Measurements from ENCODE around the gene SRP68. TPM values are rescaled to one million over a fixed set of nuclear protein-coding genes. Genes with fewer than 3 reads are reported as not detected.
"Not testable (repeated sequence)": the region's sequence is repeated elsewhere in the genome, so short reads cannot be mapped to it uniquely, and the experiment has no call there.

SRP68 gene
- total and polyA plus RNA-seq, 2 donors (not counting 1 experiment from before 2014, with no cell fraction given) = 29.6 to 82.3 TPM

GRCh38 chr17:76046064-76046463, 26.3 kb downstream of the SRP68 start:
- Histone ChIP-seq H3K9me3 (ENCODE audit: control extremely low read depth in 1 of 3, control insufficient read depth in 2 of 3, insufficient read depth in 1 of 3, low read length in 2 of 3) (no peaks in the 10 kb centered on the region), H3K27me3 (replicated peaks in 1 of 4; ENCODE audit: control extremely low read depth in 1 of 4, control insufficient read depth in 3 of 4, insufficient read depth in 4 of 4, low read length in 3 of 4) (no peaks in the 10 kb centered on the region), H3K79me2 (ENCODE audit: control insufficient read depth, insufficient read depth, low read length) (peaks cover 4% of the 10 kb centered on the region), H3K4me2 (replicated peaks; ENCODE audit: low read depth, low read length, poor library complexity, severe bottlenecking) (no peak overlapping the region), H3K4me3 (ENCODE audit: control extremely low read depth in 1 of 5, extremely low read depth in 1 of 5, insufficient read depth in 1 of 5, low read depth in 2 of 5, low read length in 4 of 5) (no peak overlapping the region), H3K9ac (ENCODE audit: low read length) (no peak overlapping the region), H4K20me1 (ENCODE audit: control insufficient read depth, insufficient read depth, low read length, poor library complexity, severe bottlenecking) (no peaks in the 10 kb centered on the region), H3K36me3 (replicated peaks in 1 of 2; ENCODE audit: control extremely low read depth in 1 of 2, control insufficient read depth in 1 of 2, extremely low read depth in 1 of 2, insufficient read depth in 2 of 2, low read length in 1 of 2) (peaks cover 28 to 93% of the 10 kb centered on the region in 2 experiments), H3K27ac (ENCODE audit: low read length in 2 of 2) (no peak overlapping the region), H3K4me1 (ENCODE audit: control insufficient read depth in 2 of 2, insufficient read depth in 2 of 2, low read length in 2 of 2) (no peaks in the 10 kb centered on the region), H2AFZ (ENCODE audit: insufficient read depth, low read depth, low read length, poor library complexity, severe bottlenecking) (no peak overlapping the region)
- Mint-ChIP-seq H3K27me3 (no peaks in the 10 kb centered on the region), H3K9me3 (ENCODE audit: insufficient read depth) (no peaks in the 10 kb centered on the region), H3K4me3 (no peak overlapping the region), H3K4me1 (peaks cover 6% of the 10 kb centered on the region), H3K27ac (no peak overlapping the region)
- 95% methylated on average over 6 of the region's 8 CpGs for WGBS (ENCODE audit: insufficient coverage)
- intact Hi-C loops (cut with micrococcal nuclease) = no loop called here
- ChIA-PET CTCF (interaction anchor here (0.6 to 1.2 kb wide), 3 partner anchors 15 to 206 kb away, joined by 3 to 4 read pairs (median 3); no protein-coding TSS in a partner anchor), POLR2A (interaction anchor here (0.7 kb wide), 1 partner anchor 1034 kb away, joined by 4 read pairs; no protein-coding TSS in a partner anchor)
- DNase-seq (no peak), ATAC-seq (ENCODE audit: low read depth) (no peak)
- TF ChIP-seq EZH2 (IDR thresholded peaks at IDR 0.05; ENCODE audit: borderline replicate concordance, insufficient read depth, low read depth, low read length, poor library complexity, severe bottlenecking) (no peak), CTCF (IDR thresholded peaks at IDR 0.05) (no peak)

GRCh38 chr17:76044475-76045007, 27.8 kb downstream of the SRP68 start:
- H3K4me1 ChIP-seq (ENCODE audit: control insufficient read depth in 2 of 2, insufficient read depth in 2 of 2, low read length in 2 of 2); H3K4me3 ChIP-seq (ENCODE audit: control extremely low read depth in 1 of 5, extremely low read depth in 1 of 5, insufficient read depth in 1 of 5, low read depth in 2 of 5, low read length in 4 of 5); H3K4me3 Mint-ChIP-seq; CTCF ChIA-PET; ATAC-seq (ENCODE audit: low read depth); H2AFZ ChIP-seq (ENCODE audit: insufficient read depth, low read depth, low read length, poor library complexity, severe bottlenecking); H3K9me3 Mint-ChIP-seq (ENCODE audit: insufficient read depth); H3K27ac Mint-ChIP-seq; intact Hi-C loops (cut with micrococcal nuclease); H3K27me3 Mint-ChIP-seq; H4K20me1 ChIP-seq (ENCODE audit: control insufficient read depth, insufficient read depth, low read length, poor library complexity, severe bottlenecking); DNase-seq; H3K27me3 ChIP-seq (replicated peaks in 1 of 4; ENCODE audit: control extremely low read depth in 1 of 4, control insufficient read depth in 3 of 4, insufficient read depth in 4 of 4, low read length in 3 of 4); POLR2A ChIA-PET; H3K4me1 Mint-ChIP-seq; H3K9ac ChIP-seq (ENCODE audit: low read length); H3K79me2 ChIP-seq (ENCODE audit: control insufficient read depth, insufficient read depth, low read length); H3K27ac ChIP-seq (ENCODE audit: low read length in 2 of 2); H3K4me2 ChIP-seq (replicated peaks; ENCODE audit: low read depth, low read length, poor library complexity, severe bottlenecking); H3K9me3 ChIP-seq (ENCODE audit: control extremely low read depth in 1 of 3, control insufficient read depth in 2 of 3, insufficient read depth in 1 of 3, low read length in 2 of 3): not testable (repeated sequence)
- WGBS (ENCODE audit: insufficient coverage) = 100% methylated on average over 6 of the region's 11 CpGs
- peaks cover 29 to 93% of the 10 kb centered on the region in 2 experiments for H3K36me3 ChIP-seq (replicated peaks in 1 of 2; ENCODE audit: control extremely low read depth in 1 of 2, control insufficient read depth in 1 of 2, extremely low read depth in 1 of 2, insufficient read depth in 2 of 2, low read length in 1 of 2)

GRCh38 chr17:76042868-76043267, 29.4 kb downstream of the SRP68 start:
- H3K4me3 ChIP-seq (ENCODE audit: control extremely low read depth in 1 of 5, extremely low read depth in 1 of 5, insufficient read depth in 1 of 5, low read depth in 2 of 5, low read length in 4 of 5); H3K4me1 Mint-ChIP-seq; H3K4me3 Mint-ChIP-seq; H3K9me3 ChIP-seq (ENCODE audit: control extremely low read depth in 1 of 3, control insufficient read depth in 2 of 3, insufficient read depth in 1 of 3, low read length in 2 of 3); H2AFZ ChIP-seq (ENCODE audit: insufficient read depth, low read depth, low read length, poor library complexity, severe bottlenecking); POLR2A ChIA-PET; H3K27me3 Mint-ChIP-seq; DNase-seq; H3K79me2 ChIP-seq (ENCODE audit: control insufficient read depth, insufficient read depth, low read length); H3K4me2 ChIP-seq (replicated peaks; ENCODE audit: low read depth, low read length, poor library complexity, severe bottlenecking); H3K9ac ChIP-seq (ENCODE audit: low read length); H3K4me1 ChIP-seq (ENCODE audit: control insufficient read depth in 2 of 2, insufficient read depth in 2 of 2, low read length in 2 of 2); ATAC-seq (ENCODE audit: low read depth); CTCF ChIA-PET; H3K9me3 Mint-ChIP-seq (ENCODE audit: insufficient read depth); H3K27ac ChIP-seq (ENCODE audit: low read length in 2 of 2); H3K27ac Mint-ChIP-seq; H3K27me3 ChIP-seq (replicated peaks in 1 of 4; ENCODE audit: control extremely low read depth in 1 of 4, control insufficient read depth in 3 of 4, insufficient read depth in 4 of 4, low read length in 3 of 4); intact Hi-C loops (cut with micrococcal nuclease); H4K20me1 ChIP-seq (ENCODE audit: control insufficient read depth, insufficient read depth, low read length, poor library complexity, severe bottlenecking): not testable (repeated sequence)
- WGBS (ENCODE audit: insufficient coverage) = 100% methylated on average over 2 of the region's 3 CpGs
- H3K36me3 ChIP-seq (replicated peaks in 1 of 2; ENCODE audit: control extremely low read depth in 1 of 2, control insufficient read depth in 1 of 2, extremely low read depth in 1 of 2, insufficient read depth in 2 of 2, low read length in 1 of 2) = peaks cover 29 to 92% of the 10 kb centered on the region in 2 experiments
